Esophagus squamous epithelium (tissue), 4 donors: ENCODE data around the gene SHISA6.

Source experiments
- POLR2A ChIP-seq, 4 donors: fragments of 450-650 bp; IDR thresholded peaks; one replicate each; pipeline ENCODE4 v1.6.1; 2017; ENCODE audit warnings: antibody characterized with exemption in 4 of 4, mild to moderate bottlenecking in 4 of 4, moderate library complexity in 3 of 4
- TF ChIP-seq, protein P1 (sequence below), 6 experiments: fragments of 450-650 bp in 4 of 6; fragments of 200-600 bp in 2 of 6; sonication (generic) in 2 of 6; IDR thresholded peaks; one replicate each; pipeline ENCODE4 v1.5.1; 2016 to 2019; ENCODE audit warnings: antibody characterized with exemption in 6 of 6, mild to moderate bottlenecking in 4 of 6, moderate library complexity in 4 of 6

DNA sequence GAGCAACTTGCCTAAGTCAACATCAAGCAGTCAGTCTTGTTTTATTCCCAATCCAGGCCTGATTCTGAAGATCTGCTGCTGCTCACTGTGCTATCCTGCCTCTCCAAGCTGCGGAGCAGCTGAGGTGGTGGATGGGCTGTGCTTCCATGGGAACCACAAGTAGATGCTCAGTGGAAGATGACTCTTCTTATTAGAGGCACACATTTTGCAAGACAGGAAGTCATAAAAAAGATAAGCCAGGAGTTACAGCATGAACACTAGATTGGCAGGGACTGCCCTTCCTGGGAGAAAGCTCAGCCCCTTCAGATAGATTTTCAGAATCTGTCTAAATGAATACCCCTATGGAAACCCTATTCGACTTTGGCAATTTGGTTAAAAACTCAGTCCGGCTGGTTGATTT is 143.1 kb downstream of the SHISA6 start:
- TF ChIP-seq, protein P1, sequence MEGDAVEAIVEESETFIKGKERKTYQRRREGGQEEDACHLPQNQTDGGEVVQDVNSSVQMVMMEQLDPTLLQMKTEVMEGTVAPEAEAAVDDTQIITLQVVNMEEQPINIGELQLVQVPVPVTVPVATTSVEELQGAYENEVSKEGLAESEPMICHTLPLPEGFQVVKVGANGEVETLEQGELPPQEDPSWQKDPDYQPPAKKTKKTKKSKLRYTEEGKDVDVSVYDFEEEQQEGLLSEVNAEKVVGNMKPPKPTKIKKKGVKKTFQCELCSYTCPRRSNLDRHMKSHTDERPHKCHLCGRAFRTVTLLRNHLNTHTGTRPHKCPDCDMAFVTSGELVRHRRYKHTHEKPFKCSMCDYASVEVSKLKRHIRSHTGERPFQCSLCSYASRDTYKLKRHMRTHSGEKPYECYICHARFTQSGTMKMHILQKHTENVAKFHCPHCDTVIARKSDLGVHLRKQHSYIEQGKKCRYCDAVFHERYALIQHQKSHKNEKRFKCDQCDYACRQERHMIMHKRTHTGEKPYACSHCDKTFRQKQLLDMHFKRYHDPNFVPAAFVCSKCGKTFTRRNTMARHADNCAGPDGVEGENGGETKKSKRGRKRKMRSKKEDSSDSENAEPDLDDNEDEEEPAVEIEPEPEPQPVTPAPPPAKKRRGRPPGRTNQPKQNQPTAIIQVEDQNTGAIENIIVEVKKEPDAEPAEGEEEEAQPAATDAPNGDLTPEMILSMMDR (IDR thresholded peaks at IDR 0.05): no peak
- no peak for TF ChIP-seq POLR2A (IDR thresholded peaks at IDR 0.05)
